A673 (cell line): ENCODE data around the gene CDK1. TPM values are rescaled to one million over a fixed set of nuclear protein-coding genes. Genes with fewer than 3 reads are reported as not detected.

Experiments
- BruUV-seq: library from RNA; stranded (reverse); fragments of 400-500 nt; replicated peaks from 2 replicates; lab custom pipeline; 2021; lab: Mats Ljungman, UMichigan
- CTCF ChIA-PET: fragments of 300-600 bp; sonication (Branson Sonifier 250); formaldehyde crosslinking; loops from one replicate; lab custom pipeline; 2022; ENCODE audit warnings: antibody characterized with exemption; lab: Charles Lee
- POLR2A ChIA-PET: fragments of 300-600 bp; sonication (Branson Sonifier 250); formaldehyde crosslinking; loops from one replicate; lab custom pipeline; 2022; ENCODE audit warnings: antibody characterized with exemption; ENCODE audit not compliant: low non-redundant PET; lab: Charles Lee
- DNase-seq: peaks from one replicate; pipeline ENCODE4 v3.0.0-alpha.2; 2015; ENCODE audit warnings: low spot score
- H3K27ac ChIP-seq: fragments of 200-600 bp; sonication (generic); 2 replicates; pipeline ENCODE4 v1.5.1; 2016; ENCODE audit warnings: mixed run types, low read depth, mild to moderate bottlenecking, mixed read lengths, antibody characterized with exemption, low read length; ENCODE audit not compliant: poor library complexity, severe bottlenecking
- H3K27me3 ChIP-seq: fragments of 200-600 bp; sonication (generic); replicated peaks from 2 replicates; pipeline ENCODE4 v1.6.1; 2017; ENCODE audit warnings: mixed run types, low read depth, mild to moderate bottlenecking, mixed read lengths, antibody characterized with exemption, low read length; ENCODE audit not compliant: insufficient read depth, poor library complexity
- H3K36me3 ChIP-seq: fragments of 200-600 bp; sonication (generic); 2 replicates; pipeline ENCODE4 v1.6.1; 2016; ENCODE audit warnings: mixed run types, mild to moderate bottlenecking, mixed read lengths, antibody characterized with exemption, low read length; ENCODE audit not compliant: insufficient read depth, poor library complexity, severe bottlenecking
- H3K4me1 ChIP-seq: fragments of 200-600 bp; sonication (generic); 2 replicates; pipeline ENCODE4 v1.6.1; 2017; ENCODE audit warnings: mixed run types, mild to moderate bottlenecking, mixed read lengths, antibody characterized with exemption, low read length; ENCODE audit not compliant: insufficient read depth, poor library complexity, severe bottlenecking
- H3K4me3 ChIP-seq: fragments of 200-600 bp; sonication (generic); 2 replicates; pipeline ENCODE4 v1.5.1; 2016; ENCODE audit warnings: low read depth, mixed run types, mild to moderate bottlenecking, mixed read lengths, low read length; ENCODE audit not compliant: poor library complexity, severe bottlenecking
- H3K9me3 ChIP-seq: fragments of 200-600 bp; sonication (generic); 2 replicates; pipeline ENCODE4 v1.6.1; 2016; ENCODE audit warnings: mixed run types, low read depth, mild to moderate bottlenecking, mixed read lengths, antibody characterized with exemption, low read length; ENCODE audit not compliant: poor library complexity, severe bottlenecking
- EZH2 ChIP-seq: fragments of 200-600 bp; sonication (generic); IDR thresholded peaks from 2 replicates; pipeline ENCODE4 v1.6.1; 2017; ENCODE audit warnings: borderline replicate concordance, low read depth, mild to moderate bottlenecking, mixed read lengths, antibody characterized with exemption, low read length; ENCODE audit not compliant: poor library complexity, severe bottlenecking
- intact Hi-C: fragments of 100-400 bp; cut with micrococcal nuclease; formaldehyde crosslinking; loops from one replicate; pipeline ENCODE4 v1.10.0; 2022; ENCODE audit not compliant: unreplicated experiment
- total RNA-seq: library from RNA; stranded (reverse); gene quantifications from 2 replicates; pipeline ENCODE4 v1.2.3, GENCODE V29; 2021
- TF ChIP-seq, protein P1 (sequence below): fragments of 300-800, 200-600 bp; sonication (generic); conservative IDR thresholded peaks from 2 replicates; pipeline ENCODE4 v1.5.1; 2017; ENCODE audit warnings: low read depth, mild to moderate bottlenecking, antibody characterized with exemption, low read length, moderate library complexity, mixed read lengths

The CDK1 gene
- total RNA-seq, 1 experiment from 2014 or later, result 168 TPM

DNA sequence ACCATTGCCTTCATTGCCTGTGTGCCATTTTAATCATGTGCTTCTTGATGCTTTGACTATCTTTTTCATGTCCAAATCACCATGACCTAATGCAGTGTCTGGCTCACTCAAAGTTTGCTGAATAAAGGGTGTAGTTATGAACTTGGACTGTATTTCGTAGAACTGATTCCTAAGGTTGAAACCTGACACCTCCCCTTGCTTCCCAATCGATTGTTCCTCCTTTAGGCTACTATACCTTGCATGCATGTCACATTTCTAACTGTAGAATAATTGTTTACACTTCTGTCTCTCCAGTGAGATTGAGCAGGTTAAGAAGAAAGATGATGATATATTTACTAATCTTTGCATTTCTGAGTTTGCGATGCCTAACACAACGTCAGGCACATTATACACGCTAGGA is 41.0 kb upstream of the CDK1 start:
- no TSS peak for BruUV-seq
- intact Hi-C loops, result no loop called here
- H3K27me3 ChIP-seq, result no peaks in the 10 kb centered on the region
- H3K36me3 ChIP-seq, result no peaks in the 10 kb centered on the region
- ChIA-PET CTCF (no interaction called here), POLR2A (no interaction called here)
- no peak overlapping the region for H3K4me3 ChIP-seq
- DNase-seq, result no peak
- TF ChIP-seq, protein P1, sequence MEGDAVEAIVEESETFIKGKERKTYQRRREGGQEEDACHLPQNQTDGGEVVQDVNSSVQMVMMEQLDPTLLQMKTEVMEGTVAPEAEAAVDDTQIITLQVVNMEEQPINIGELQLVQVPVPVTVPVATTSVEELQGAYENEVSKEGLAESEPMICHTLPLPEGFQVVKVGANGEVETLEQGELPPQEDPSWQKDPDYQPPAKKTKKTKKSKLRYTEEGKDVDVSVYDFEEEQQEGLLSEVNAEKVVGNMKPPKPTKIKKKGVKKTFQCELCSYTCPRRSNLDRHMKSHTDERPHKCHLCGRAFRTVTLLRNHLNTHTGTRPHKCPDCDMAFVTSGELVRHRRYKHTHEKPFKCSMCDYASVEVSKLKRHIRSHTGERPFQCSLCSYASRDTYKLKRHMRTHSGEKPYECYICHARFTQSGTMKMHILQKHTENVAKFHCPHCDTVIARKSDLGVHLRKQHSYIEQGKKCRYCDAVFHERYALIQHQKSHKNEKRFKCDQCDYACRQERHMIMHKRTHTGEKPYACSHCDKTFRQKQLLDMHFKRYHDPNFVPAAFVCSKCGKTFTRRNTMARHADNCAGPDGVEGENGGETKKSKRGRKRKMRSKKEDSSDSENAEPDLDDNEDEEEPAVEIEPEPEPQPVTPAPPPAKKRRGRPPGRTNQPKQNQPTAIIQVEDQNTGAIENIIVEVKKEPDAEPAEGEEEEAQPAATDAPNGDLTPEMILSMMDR, result no peak
- TF ChIP-seq EZH2, result no peak
- no peak overlapping the region for H3K27ac ChIP-seq
- no peaks in the 10 kb centered on the region for H3K4me1 ChIP-seq
- H3K9me3 ChIP-seq, result no peaks in the 10 kb centered on the region

DNA sequence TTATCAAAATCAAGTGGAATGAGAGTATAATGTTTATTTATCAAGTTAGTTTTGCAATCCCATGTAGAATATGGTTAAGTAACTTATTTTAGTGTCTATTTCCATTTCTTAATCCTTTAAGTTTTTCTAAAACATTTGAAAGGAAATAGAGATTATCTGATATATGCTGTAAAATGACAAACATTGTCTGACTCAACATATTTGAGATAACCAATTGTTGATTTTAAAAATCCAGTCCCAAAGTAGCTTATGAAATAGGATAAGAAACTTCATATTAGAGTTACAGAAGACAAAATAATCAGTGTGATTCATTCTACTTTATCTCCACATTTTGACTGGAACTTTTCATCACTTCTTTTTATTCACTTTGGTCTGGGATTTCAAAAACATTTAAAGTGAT is 38.7 kb upstream of the CDK1 start:
- TF ChIP-seq, protein P1, result no peak
- no peak for TF ChIP-seq EZH2
- ChIA-PET CTCF (no interaction called here), POLR2A (no interaction called here)
- no peaks in the 10 kb centered on the region for H3K27me3 ChIP-seq
- H3K27ac ChIP-seq, result no peak overlapping the region
- DNase-seq, result no peak
- intact Hi-C loops, result no loop called here
- BruUV-seq, result no TSS peak
- H3K36me3 ChIP-seq, result no peaks in the 10 kb centered on the region
- no peak overlapping the region for H3K4me3 ChIP-seq
- no peaks in the 10 kb centered on the region for H3K9me3 ChIP-seq
- H3K4me1 ChIP-seq, result no peaks in the 10 kb centered on the region

DNA sequence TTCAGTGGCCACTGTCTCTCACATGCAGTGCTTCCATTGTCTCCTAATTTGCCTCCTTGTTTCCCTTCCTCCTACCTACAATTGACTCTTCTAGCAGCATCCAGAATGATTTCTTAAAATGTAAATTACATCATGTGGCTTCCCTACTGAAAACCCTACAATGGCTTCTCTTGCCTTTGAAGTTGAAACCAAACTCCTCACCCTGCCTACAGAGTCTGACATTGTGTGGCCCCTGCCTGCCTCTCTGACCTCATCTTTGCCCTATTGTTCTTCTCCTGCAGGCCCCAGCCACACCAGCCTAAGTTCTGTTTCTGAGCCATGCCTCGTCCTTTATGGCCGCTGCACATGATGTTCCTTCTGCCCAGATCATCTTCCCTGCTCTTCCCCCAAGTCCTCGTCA is 35.8 kb upstream of the CDK1 start:
- no peak overlapping the region for H3K4me3 ChIP-seq
- H3K4me1 ChIP-seq, result no peaks in the 10 kb centered on the region
- H3K27ac ChIP-seq, result no peak overlapping the region
- DNase-seq, result no peak
- POLR2A ChIA-PET, result interaction anchor here (0.7 kb wide), 1 partner anchor 835 kb away, joined by 15 read pairs; no protein-coding TSS in a partner anchor
- TF ChIP-seq, protein P1, result no peak
- no peak for TF ChIP-seq EZH2
- BruUV-seq, result no TSS peak
- no peaks in the 10 kb centered on the region for H3K27me3 ChIP-seq
- CTCF ChIA-PET, result no interaction called here
- intact Hi-C loops, result no loop called here
- H3K9me3 ChIP-seq, result no peaks in the 10 kb centered on the region
- no peaks in the 10 kb centered on the region for H3K36me3 ChIP-seq
